Stimulated activated CD8-positive, alpha-beta memory T cell treated with anti-CD3 and anti-CD28 coated beads, Interleukin-7, amount 100 ng/mL, for 1 hour (primary cell): ENCODE results near the gene MINDY3.

Experiments
- DNase-seq, 2 donors: peaks; one replicate each; pipeline ENCODE4 v3.0.0-alpha.2; 2020; ENCODE audit warnings: low read depth in 2 of 2

MINDY3 gene

GRCh38 chr10:15738270-15738925 is 121.9 kb downstream of the MINDY3 start:
- no peak for DNase-seq

- no peak for DNase-seq
Observed at GRCh38 chr10:15737656-15738055, 122.7 kb downstream of the MINDY3 start.

- DNase-seq, result no peak
Observed at GRCh38 chr10:15735763-15736162, 124.5 kb downstream of the MINDY3 start.

DNA sequence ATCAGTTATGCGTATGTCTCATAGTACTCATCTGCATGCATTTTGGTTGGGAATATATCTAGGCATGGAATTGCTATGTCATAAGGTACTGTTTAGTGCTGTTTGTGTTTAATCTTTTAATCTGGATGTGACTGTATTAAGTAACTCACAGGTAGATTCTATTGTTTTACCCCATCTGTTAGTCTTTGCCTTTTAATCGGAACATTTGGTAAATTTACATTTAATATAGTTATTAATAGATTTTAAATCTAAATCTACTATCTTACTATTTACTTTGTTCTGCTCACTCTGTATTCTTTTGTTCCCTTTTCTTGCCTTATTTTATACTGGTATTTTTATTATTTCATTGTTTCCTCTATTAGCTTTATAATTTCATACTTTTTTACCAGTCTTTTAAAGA is 130.0 kb downstream of the MINDY3 start:
- DNase-seq, result no peak

DNA sequence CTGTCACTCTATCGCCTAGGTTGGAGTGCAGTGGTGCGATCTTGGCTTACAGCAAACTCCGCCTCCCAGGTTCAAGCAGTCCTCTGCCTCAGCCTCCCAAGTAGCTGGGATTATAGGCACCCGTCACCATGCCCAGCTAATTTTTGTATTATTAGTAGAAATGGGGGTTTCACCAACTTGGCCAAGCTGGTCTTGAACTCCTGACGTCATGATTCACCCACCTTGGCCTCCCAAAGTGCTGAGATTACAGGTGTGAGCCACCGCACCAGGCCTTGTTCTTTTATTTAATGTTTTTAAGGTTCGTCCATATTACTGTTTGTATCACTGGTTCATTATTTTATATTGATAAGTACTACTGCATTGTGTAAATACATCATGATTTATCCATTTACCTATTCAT is 130.4 kb downstream of the MINDY3 start:
- no peak for DNase-seq
